Neural cell (in vitro differentiated cells): ENCODE data around the gene KAT14. TPM values are rescaled to one million over a fixed set of nuclear protein-coding genes. Genes with fewer than 3 reads are reported as not detected.
"Not testable (repeated sequence)": the region's sequence is repeated elsewhere in the genome, so short reads cannot be mapped to it uniquely, and the experiment has no call there.

Experiments used
- H2AFZ ChIP-seq: fragments of 200-600, 300-800 bp; sonication (generic), shearing (Covaris generic); 2 replicates; pipeline ENCODE4 v1.6.0; 2014; ENCODE audit warnings: low read depth, mild to moderate bottlenecking, antibody characterized with exemption, low read length, moderate library complexity
- H3F3A ChIP-seq: fragments of 200-600 bp; shearing (Covaris generic); 2 replicates; pipeline ENCODE4 v1.6.1; 2016; ENCODE audit warnings: mild to moderate bottlenecking, moderate library complexity, mixed read lengths, antibody characterized with exemption, low read length; ENCODE audit not compliant: insufficient read depth, poor library complexity, severe bottlenecking
- H3K27ac ChIP-seq: fragments of 200-600, 300-800 bp; sonication (generic), shearing (Covaris generic); 2 replicates; pipeline ENCODE4 v1.5.1; 2014; ENCODE audit warnings: mild to moderate bottlenecking, low read length, moderate library complexity
- H3K27me3 ChIP-seq: fragments of 300-800, 200-600 bp; sonication (generic), shearing (Covaris generic); 2 replicates; pipeline ENCODE4 v1.6.0; 2014; ENCODE audit warnings: mild to moderate bottlenecking, low read depth, low read length, moderate library complexity; ENCODE audit not compliant: insufficient read depth
- H3K36me3 ChIP-seq: fragments of 300-800, 200-600 bp; sonication (generic), shearing (Covaris generic); 2 replicates; pipeline ENCODE4 v1.5.1; 2014; ENCODE audit warnings: mild to moderate bottlenecking, antibody characterized with exemption, low read length, moderate library complexity; ENCODE audit not compliant: insufficient read depth
- H3K4me2 ChIP-seq: fragments of 300-800, 200-600 bp; sonication (generic), shearing (Covaris generic); 2 replicates; pipeline ENCODE4 v1.6.0; 2014; ENCODE audit warnings: mild to moderate bottlenecking, low read length
- H3K4me3 ChIP-seq: fragments of 300-800, 200-600 bp; sonication (generic), shearing (Covaris generic); 2 replicates; pipeline ENCODE4 v1.5.1; 2014; ENCODE audit warnings: mild to moderate bottlenecking, low read length, moderate library complexity
- H3K79me2 ChIP-seq: fragments of 200-600 bp; shearing (Covaris generic); replicated peaks from 2 replicates; pipeline ENCODE4 v1.6.0; 2014; ENCODE audit warnings: mild to moderate bottlenecking, low read length, moderate library complexity; ENCODE audit not compliant: insufficient read depth
- H3K9ac ChIP-seq: fragments of 300-800, 200-600 bp; sonication (generic), shearing (Covaris generic); 2 replicates; pipeline ENCODE4 v1.6.1; 2016; ENCODE audit warnings: mild to moderate bottlenecking, low read length, mixed read lengths
- H3K9me2 ChIP-seq: fragments of 200-600 bp; shearing (Covaris generic); 2 replicates; pipeline ENCODE4 v1.6.1; 2016; ENCODE audit warnings: mild to moderate bottlenecking, low read length, mixed read lengths; ENCODE audit not compliant: insufficient read depth
- H3K9me3 ChIP-seq: fragments of 200-600, 300-800 bp; sonication (generic), shearing (Covaris generic); 2 replicates; pipeline ENCODE4 v1.6.1; 2016; ENCODE audit warnings: mild to moderate bottlenecking, mixed run types, low read length, moderate library complexity, mixed read lengths
- H4K20me1 ChIP-seq: fragments of 200-600 bp; shearing (Covaris generic); 2 replicates; pipeline ENCODE4 v1.6.1; 2016; ENCODE audit warnings: mild to moderate bottlenecking, mixed run types; ENCODE audit not compliant: insufficient read depth
- CTCF ChIP-seq: fragments of 450-650 bp; IDR thresholded peaks from 2 replicates; pipeline ENCODE4 v1.5.1; 2014; ENCODE audit warnings: antibody characterized with exemption, mild to moderate bottlenecking, moderate library complexity; ENCODE audit not compliant: poor library complexity, severe bottlenecking
- EP300 ChIP-seq: fragments of 450-650 bp; conservative IDR thresholded peaks from 2 replicates; pipeline ENCODE4 v1.6.1; 2014; ENCODE audit warnings: antibody characterized with exemption, mild to moderate bottlenecking, moderate library complexity; ENCODE audit not compliant: poor library complexity, severe bottlenecking
- EZH2 ChIP-seq: fragments of 200-600, 300-800 bp; shearing (Covaris generic), sonication (generic); IDR thresholded peaks from 2 replicates; pipeline ENCODE4 v1.6.1; 2014; ENCODE audit warnings: antibody characterized with exemption, low read length, borderline replicate concordance, mild to moderate bottlenecking; ENCODE audit not compliant: insufficient read depth, poor library complexity, severe bottlenecking
- MXI1 ChIP-seq: fragments of 450-650 bp; conservative IDR thresholded peaks from 2 replicates; pipeline ENCODE4 v1.6.1; 2014; ENCODE audit warnings: antibody characterized with exemption, mild to moderate bottlenecking; ENCODE audit not compliant: poor library complexity, severe bottlenecking
- POLR2AphosphoS5 ChIP-seq: IDR thresholded peaks from 2 replicates; pipeline ENCODE4 v1.6.1; 2012
- RAD21 ChIP-seq: fragments of 450-650 bp; conservative IDR thresholded peaks from 2 replicates; pipeline ENCODE4 v1.6.1; 2014; ENCODE audit warnings: antibody characterized with exemption, mild to moderate bottlenecking, moderate library complexity
- REST ChIP-seq: IDR thresholded peaks from 2 replicates; pipeline ENCODE4 v1.6.1; 2012; ENCODE audit warnings: borderline replicate concordance
- SMC3 ChIP-seq: fragments of 450-650 bp; conservative IDR thresholded peaks from 2 replicates; pipeline ENCODE4 v1.6.1; 2014; ENCODE audit warnings: antibody characterized with exemption, mild to moderate bottlenecking, moderate library complexity; ENCODE audit not compliant: poor library complexity
- TAF1 ChIP-seq: IDR thresholded peaks from 2 replicates; pipeline ENCODE4 v1.6.1; 2012; ENCODE audit warnings: low read depth
- polyA plus RNA-seq: library from polyadenylated mRNA; depleted of rRNA; stranded (reverse); fragments of >200 nt; gene quantifications from 2 replicates; pipeline ENCODE4 v1.2.3, GENCODE V29; 2014

Gene KAT14
- polyA plus RNA-seq, 1 donor from 2014 or later: 19.3 TPM

- Histone ChIP-seq H2AFZ (no peak overlapping the region), H3K27ac (no peak overlapping the region)
These were observed 38.7 kb downstream of the KAT14 start for GRCh38 chr20:18176318-18176785.

GRCh38 chr20:18180366-18180765 lies 42.7 kb downstream of the KAT14 start:
- H3K9me3 ChIP-seq, H3K27ac ChIP-seq, H3K4me3 ChIP-seq, H3K27me3 ChIP-seq, H3K9me2 ChIP-seq, H3K4me2 ChIP-seq, H3F3A ChIP-seq, H3K79me2 ChIP-seq, H2AFZ ChIP-seq, H4K20me1 ChIP-seq, H3K9ac ChIP-seq: not testable (repeated sequence)
- H3K36me3 ChIP-seq: peaks cover 11% of the 10 kb centered on the region

More at GRCh38 chr20:18176318-18176785, 38.7 kb downstream of the KAT14 start:
- Histone ChIP-seq H3F3A (no peaks in the 10 kb centered on the region), H3K79me2 (no peaks in the 10 kb centered on the region), H4K20me1 (no peaks in the 10 kb centered on the region), H3K9ac (no peak overlapping the region), H3K27me3 (no peaks in the 10 kb centered on the region), H3K9me3 (no peaks in the 10 kb centered on the region), H3K4me2 (no peak overlapping the region), H3K36me3 (no peaks in the 10 kb centered on the region), H3K4me3 (no peak overlapping the region), H3K9me2 (no peaks in the 10 kb centered on the region)
- TF ChIP-seq SMC3: no peak
- TF ChIP-seq EZH2: no peak
- no peak for TF ChIP-seq EP300
- TF ChIP-seq RAD21: no peak

GRCh38 chr20:18180815-18181214 lies 43.2 kb downstream of the KAT14 start:
- Histone ChIP-seq H3K79me2 (no peaks in the 10 kb centered on the region), H3K4me2 (no peak overlapping the region), H3K27ac (no peak overlapping the region), H3K9me2 (no peaks in the 10 kb centered on the region), H4K20me1 (no peaks in the 10 kb centered on the region), H3K36me3 (peaks cover 11% of the 10 kb centered on the region), H2AFZ (no peak overlapping the region), H3K27me3 (no peaks in the 10 kb centered on the region), H3K9me3 (no peaks in the 10 kb centered on the region), H3K9ac (no peak overlapping the region), H3F3A (no peaks in the 10 kb centered on the region), H3K4me3 (no peak overlapping the region)
- TF ChIP-seq CTCF: no peak
- TF ChIP-seq EP300: no peak
- no peak for TF ChIP-seq REST
- TF ChIP-seq RAD21: no peak
- TF ChIP-seq MXI1: no peak
- no peak for TF ChIP-seq EZH2
- no peak for TF ChIP-seq SMC3
- TF ChIP-seq TAF1: no peak
- no peak for TF ChIP-seq POLR2AphosphoS5
